GM18861 (cell line): ENCODE results near the gene CREB5.

Experiments used
- ATAC-seq: cut with Tn5 transposase; IDR thresholded peaks from one replicate; pipeline ENCODE4 v1.9.1; 2021; ENCODE audit not compliant: unreplicated experiment

The CREB5 gene

DNA sequence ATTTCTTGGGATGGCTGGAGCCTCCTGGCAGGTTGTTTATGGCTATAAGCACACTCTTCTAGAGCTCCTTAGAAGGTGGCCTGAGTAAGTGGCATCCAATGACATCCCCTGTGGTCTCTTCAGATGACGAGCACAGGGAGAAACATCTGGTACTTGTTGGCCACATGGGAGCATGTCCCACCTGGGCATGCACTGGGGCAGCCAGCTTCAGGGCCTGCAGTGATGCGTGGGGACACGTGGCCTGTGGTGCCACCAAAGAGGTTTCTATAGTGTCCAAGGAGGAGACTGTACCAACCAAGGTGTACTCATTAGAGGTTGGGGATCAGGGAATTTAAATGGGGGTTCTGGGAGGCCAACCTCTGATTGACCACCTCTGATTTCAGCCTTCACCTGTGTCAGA, 420.4 kb downstream of the CREB5 start:
- ATAC-seq = no peak

DNA sequence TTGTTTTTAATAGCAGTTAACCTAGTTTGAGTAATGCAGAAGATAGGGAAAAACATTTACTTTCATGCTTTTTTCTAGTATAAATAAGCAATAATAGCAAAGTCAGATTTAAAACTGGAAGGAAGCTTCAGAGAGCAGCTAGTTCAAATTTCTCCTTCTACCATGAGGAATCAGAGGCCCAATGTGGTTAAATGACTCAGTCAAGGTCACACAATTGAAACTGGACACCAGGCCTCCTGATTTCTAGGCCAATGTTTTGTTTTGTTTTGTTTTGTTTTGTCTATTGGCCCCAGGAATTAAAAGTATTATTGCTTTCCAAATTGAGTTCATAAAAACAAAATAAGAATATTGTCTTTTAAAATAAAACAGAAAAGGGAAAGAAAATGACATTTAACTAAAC, 423.5 kb downstream of the CREB5 start:
- no peak for ATAC-seq

DNA sequence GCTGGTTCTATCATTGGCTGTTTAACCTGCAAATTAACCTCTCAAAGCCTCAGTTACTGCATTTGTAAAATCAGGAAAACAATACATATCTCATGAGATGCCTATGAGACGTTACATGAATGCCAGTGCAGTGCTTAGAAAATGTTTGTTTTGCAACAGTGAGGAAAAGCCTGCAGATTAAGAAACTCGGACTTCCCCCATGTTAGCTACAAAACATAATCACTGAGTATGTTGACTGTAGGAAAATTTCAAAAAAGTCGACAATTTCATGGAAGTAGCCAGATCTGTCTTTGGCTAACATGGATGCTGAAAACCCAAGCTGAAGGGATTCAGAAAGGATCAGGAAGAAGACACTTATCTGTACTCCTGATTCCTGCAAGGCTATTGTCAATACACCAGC, 424.4 kb downstream of the CREB5 start:
- no peak for ATAC-seq

DNA sequence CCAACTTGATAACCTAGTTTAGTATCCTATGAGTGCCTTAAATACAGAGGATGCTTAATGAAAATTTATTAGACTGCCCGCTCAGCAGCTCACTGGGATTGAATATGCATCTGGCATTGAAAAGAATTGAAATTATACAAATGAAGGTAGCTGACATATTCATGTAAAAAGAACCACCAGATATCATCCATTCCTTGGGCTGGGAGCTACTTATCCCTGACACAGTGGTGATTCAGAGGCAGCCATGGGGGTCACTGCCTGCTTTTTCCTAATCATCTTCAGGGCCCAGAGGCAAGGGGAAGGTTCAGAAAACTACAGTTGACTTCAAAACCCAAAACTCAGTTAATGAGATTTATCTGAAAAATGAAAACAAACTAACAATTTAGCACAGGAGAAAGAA, 424.9 kb downstream of the CREB5 start:
- no peak for ATAC-seq

DNA sequence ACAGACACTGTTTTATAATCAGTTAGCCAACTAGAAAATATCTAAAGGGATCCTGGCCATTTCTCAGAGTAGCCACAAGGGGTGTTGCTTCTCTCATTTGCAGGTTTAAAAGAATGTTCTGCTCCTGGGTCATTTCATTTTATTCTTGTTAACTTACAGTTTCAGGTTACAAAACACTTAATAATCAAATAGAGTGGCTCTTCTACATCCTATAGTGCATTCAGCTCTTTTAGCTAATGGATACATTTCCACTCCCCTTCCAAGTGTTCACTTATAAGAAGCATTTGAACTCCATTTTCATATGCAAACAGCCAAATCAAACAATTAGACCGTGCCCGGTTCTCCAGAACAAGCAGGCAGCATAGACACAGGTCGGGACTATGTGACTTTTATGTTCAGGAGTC, 428.3 kb downstream of the CREB5 start:
- ATAC-seq = no peak

DNA sequence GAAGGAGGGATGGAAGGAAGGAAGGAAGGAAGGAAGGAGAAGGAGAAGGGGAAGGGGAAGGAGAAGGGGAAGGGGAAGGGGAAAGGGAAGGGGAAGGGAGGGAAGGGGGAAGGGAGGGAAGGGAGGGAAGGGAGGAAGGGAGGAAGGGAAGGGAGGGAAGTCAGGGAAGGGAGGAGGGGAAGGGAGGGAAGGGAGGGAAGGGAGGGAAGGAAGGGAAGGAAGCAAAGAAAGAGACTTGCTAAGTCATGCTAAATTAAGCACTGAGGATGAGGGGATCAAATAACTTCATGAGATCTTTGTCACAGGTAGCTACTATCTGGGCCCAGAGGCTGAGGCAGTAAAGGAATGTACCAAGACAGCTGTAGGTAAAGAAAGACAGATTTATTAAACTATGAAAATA, 429.4 kb downstream of the CREB5 start:
- no peak for ATAC-seq

DNA sequence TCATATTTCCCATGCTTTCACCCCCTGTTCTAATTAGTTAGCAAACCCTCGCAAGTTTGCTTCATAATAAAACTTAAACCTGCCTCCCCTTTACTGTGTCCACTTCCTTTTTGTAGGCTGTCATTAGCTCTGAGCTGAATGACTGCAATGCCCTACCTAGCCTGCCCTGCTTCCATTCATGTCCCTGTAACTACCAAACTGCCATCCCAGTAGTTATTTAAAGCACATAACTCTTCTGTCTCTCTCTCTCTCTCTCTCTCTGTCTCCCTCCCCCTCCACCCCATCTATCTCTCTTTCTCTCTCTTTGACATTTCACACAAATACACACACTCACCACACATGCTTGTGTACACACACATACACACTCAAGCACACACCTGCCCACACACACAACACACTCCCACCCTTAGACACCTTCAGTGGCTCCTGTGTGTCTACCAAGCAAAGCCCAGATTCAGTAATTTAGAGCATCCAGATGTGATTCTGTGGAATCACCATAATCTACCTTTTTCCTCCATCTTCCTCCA, 430.5 kb downstream of the CREB5 start:
- ATAC-seq = no peak

DNA sequence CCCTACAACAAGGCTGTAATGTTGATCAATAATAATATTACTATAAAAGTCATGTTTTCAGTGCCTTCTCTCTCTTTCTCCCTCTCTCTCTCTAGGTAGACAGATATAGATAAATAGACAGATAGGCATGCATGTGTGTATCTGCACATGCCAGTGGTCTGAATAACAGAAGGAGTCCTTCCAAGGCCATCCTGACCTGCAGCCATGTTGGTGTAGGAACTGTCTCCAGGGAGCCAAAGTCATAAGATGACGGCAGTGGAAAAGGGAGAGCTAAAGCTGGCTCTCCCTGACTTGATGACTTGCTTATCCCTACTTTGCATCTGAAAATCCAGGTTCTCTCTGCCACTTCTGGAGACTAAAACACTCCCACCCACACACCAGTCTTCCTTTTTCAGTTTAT, 432.8 kb downstream of the CREB5 start:
- ATAC-seq = no peak

DNA sequence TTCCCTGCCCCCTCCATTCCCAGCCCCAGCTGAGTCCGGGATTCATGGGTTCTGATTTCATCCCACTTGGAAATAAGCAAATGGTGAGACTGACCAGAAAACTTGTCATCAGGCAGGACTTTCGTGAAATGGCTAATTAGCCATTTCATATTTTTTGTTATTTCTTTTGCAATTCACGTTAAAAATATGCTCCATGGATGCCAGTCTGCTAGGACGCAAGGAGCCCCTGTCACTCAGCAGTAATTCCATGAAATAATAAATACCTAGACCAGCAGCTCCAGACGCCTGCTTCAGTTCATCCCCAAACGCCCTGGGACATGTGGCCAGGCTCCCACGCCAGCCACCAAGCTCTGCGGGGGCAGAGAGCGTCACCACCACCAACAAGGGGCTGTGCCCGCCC, 434.9 kb downstream of the CREB5 start:
- no peak for ATAC-seq

DNA sequence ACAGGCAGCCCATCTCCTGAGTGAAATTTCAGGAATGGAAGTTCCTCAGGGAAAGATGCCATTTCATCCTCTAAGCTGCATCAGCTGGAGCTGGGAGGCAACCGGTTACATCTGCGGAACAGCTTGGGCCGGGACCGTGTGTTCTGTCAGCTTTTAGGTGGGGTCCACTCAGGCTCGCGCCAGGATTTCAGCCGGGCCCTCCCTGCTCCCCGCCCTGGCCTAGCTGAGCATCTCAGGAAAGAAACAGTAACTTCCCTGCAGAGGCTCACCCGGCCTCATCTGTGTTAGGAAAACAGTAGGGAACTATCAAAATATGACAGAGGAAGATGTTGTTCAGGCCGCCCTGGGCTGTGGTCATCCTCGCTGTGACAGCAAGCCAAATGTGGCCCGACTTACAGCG, 435.4 kb downstream of the CREB5 start:
- ATAC-seq = no peak

DNA sequence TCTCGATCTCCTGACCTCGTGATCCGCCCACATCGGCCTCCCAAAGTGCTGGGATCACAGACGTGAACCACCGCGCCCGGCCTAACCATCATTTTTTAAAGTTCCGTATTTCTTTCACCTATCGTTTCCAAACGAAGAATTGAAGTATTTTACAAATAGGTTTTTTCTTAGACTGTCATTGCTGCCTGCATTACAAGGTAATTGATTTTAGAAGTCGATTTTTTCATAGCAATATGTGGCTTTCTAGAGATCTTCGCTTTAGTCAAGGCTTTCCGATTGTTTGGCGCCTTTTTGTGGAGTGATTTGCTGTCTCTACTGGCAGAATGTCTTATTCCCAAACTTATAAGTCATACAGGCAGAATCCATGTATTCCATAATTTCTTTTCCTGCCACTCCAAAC, 436.6 kb downstream of the CREB5 start:
- no peak for ATAC-seq

DNA sequence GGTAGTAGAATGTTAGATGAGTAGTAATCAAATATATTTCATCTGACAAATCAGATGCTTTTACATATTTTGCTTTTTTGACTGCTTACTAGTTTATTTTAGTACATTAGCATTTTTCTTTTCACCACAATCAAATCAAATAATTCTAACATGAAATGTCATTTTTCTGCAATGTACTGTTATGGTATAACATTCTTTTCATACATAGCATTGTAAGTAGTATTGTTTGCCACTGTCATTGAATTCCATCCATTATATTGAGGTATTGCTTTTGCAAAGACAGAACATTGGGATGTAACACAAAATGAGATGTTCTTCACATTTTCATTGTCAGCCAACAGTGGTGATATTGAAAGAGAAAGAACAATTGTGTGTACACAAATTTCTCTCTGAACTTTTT, 438.4 kb downstream of the CREB5 start:
- no peak for ATAC-seq

DNA sequence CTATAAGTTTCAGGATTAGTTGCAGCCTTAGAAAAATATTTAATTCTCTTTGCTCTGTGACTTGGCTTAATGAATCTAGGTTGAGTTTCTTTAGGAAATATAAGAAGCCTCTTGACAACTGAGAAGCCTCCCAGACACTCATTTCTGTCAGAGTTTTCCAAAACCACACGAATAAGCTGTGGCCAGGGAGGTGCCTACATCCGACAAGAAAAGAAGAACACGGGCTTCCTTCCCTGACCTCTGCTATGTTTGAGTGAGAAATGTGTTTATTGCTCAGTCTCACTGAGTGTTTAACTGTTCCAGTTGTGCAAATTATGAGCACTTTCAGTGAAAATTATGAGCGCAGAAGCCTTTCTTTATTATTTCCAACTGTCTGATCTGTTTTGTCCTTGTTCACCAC, 440.8 kb downstream of the CREB5 start:
- no peak for ATAC-seq

DNA sequence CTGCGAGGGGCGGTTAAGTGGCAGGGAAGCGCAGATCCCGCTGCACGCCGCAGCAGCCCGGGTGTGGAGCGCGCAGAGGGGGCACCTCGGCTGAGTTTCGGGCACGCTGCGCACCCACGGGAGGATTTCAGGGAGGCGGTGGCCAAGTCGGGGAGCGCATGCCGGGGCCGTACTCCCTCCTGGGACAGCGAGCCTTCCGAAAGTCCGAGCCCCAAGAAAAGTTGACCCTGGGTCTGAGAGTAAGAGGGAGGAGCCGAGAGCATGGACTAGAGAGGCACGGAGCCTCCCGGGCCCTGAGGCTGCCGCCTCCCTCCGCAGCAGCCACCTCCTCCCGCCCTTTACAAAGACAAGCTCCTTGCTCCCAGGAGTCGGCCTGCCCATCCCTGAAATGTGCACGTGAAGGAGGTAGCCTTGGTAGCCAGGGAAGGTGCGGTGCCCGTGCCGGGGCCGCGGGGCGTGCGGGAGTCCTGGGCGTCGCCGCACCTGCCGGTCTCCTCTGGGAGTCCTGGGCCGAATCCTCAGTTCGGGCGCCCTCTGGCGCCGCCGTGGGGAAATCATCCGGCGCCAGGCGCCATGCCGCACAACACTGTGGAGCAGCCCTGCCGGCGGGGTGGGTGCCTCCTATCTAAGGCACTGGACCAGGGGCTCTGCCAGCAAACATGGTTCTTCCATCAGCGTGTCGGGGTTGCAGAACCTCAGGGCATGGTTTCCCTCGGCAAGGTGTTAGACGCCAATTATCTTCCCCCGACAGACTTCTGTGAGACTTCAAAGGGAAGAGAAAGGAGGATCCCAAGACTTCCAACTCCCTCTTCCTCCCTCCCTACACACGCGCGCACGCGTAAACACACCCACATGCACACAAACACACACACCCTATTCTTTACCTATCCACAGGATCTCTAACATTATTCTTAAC, 441.8 kb downstream of the CREB5 start:
- peak; percentile 96 for ATAC-seq

DNA sequence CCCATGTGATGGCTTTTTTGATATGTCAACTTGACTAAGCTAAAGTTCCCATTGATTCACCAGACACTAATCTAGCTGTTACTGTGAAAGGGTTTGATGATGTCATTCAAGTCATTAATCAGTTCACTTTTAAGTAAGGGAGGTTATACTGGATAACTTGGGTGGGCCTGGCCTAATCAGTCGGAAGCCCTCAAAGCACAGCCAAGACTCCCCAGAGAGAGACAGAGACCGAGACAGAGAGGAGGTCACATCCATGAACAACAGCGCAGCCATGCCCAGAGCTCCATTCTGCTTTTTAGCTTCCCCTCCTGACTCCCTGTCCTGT, 442.4 kb downstream of the CREB5 start:
- no peak for ATAC-seq

DNA sequence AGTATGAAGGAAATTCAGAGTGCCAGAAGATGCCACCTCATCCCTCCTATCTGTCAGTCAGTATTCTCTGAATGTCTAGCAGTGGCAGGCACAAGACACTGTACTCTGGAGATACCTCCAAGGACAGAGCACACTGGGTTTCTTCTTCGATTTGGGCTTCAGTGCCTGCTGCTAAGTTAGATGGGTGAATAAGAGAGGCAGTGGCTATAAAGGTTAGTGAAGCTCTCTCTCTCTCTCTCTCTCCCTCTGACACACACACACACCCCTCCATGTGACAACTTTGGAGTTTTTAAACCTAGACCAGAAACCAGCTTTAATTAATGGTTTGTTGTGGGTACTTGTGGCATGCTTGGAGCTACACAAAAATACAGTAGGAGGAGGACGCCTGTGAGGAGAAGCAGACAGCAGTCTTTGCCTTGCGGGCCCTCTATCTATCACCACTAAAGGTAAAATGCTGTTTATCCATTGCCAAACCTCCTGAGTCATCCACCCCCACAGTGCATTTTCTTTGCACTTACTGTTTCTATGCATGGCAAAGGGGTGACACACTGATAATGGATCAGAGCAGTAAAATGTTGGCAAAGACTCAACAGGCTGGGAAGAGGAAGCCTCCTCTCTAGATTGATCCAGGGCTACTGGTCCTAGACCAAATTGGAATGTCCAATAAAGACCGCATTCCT, 443.4 kb downstream of the CREB5 start:
- ATAC-seq = no peak

DNA sequence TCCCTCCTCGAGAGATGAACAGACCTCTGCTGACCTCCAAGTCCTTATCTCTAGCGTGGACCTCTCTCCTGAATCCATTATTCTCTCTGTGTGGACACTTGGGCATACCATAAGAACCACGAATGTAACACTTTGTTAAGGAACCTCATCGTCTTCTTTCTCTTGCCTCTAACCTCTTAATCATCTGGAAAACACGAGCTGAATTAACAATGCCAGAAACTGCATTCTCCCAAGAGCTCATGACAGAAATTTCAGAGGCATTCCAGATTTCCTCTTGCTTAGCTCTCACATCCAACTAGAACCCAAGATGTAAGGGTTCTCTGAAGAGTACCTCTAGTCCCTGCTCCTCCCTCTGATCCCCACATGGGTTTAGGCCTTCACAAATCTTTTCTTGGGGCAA, 444.3 kb downstream of the CREB5 start:
- no peak for ATAC-seq

DNA sequence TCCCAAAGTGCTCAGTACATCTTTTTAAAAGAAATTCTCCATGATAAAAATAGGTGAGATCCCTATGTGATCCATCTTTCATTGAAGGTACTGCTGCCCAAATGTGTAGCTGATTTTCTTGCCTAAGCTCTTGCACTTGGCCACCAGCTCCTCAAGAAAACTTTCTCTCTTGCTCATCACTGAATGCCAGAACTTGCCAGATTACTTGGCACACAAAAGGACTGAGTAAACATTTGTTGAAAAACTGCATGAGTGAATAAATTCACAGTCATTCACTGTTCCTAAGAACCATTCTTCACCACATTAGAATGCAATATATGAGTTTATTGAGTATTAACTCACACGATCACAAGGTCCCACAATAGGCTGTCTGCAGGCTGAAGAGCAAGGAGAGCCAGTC, 445.9 kb downstream of the CREB5 start:
- no peak for ATAC-seq

DNA sequence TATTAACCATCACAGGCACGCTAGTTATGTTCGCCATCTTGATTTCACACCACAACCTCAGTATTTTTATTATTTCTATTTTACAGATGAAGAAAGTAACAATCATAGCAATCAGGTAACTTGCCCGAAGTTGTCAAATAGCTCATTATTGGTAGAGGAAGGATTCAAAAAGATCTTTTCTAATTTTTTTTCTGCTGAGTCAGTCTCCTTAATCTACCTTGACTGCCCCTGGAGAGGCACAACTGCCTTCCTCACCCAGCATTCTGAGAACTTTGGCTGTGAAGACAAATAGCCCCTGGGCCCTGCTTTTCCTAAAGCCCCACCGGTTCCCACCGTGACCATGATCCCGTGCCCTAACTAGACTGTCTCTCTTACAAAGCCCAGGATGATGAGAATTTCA, 446.6 kb downstream of the CREB5 start:
- no peak for ATAC-seq

DNA sequence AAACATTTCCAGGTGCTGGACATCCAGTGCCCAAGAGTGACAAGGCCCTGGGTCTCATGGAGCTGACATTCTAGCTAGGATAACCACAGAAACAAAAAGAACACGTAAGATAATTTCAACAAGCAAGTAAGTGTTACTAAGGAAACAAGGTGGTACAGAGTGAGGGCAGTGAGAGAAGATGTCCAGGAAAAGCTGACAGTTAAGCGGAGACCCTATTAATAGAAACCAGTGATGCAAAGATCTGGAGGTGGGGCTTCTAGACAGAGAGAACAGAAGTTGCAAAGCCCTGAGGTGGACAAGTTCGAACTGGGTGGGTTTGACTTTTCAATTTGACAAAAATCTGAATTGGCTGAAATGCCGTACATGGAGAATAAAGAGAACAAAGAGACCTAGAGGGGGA, 449.5 kb downstream of the CREB5 start:
- no peak for ATAC-seq

DNA sequence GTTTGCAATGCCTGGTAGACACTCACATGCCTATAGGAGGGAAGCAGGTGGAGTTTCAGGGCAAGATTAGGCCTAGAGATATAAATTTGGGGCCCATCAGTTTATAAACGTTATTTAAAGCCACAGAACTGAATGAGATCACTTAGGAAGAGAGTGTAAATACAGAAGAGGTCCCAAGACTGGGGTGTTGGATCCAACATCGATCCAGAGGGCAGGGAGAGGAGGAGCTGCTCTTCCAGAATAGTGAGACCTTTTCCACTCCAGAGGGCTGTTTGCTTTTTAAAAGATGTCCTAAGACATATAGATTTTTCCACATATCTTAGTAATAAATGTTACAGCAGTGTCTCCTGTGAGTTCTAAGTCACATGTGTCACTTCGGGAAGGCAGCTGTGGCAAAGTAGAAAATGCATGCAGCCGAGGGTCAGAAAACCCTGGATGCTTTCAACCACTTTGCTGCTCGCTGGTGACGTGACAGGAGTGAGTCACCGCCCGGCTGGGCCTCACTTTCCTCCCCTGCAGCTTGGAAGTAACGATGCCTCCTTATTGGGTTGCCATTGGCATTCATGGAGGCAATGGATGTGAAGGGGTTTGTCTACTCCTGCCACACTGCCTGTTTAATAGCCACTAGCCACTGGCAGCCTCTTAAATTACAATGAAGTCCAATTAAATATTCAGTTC, 450.4 kb downstream of the CREB5 start:
- ATAC-seq = no peak

DNA sequence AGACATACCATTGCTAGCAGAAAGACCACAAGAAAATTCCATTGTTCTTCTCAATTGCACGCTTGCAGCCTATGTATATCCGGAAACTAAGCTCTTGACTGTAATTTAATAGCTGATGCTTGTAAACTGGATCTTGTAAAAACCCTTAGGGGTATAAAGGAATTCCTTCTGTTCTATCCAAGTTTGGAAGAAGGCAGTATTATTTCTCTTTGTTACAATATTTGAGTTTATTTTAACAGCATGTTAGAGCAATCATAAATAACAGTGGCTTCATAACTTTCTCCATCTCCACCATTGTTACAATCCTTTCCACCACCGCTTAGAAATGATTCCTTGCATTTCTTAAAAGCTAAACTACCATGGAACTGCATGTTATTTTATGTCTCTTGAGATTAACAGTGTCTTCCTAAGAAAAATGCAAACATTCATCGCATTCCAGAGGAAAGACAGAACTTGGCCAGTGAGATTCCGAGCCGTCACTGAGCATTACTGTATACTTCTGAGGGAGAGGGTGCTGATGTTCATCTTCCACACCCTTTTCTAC, 453.4 kb downstream of the CREB5 start:
- no peak for ATAC-seq
